SK-N-SH (cell line): ENCODE data around the gene LRRC42.

Source experiments
- CTCF ChIP-seq: fragments of 200-600 bp; sonication (generic); IDR thresholded peaks from 2 replicates; pipeline ENCODE4 v1.6.1; 2017; ENCODE audit warnings: antibody characterized with exemption, mild to moderate bottlenecking, moderate library complexity
- ELF1 ChIP-seq: IDR thresholded peaks from 2 replicates; pipeline ENCODE4 v1.4.0; 2012
- FOXM1 ChIP-seq: IDR thresholded peaks from 2 replicates; pipeline ENCODE4 v1.4.0; 2012; ENCODE audit warnings: low read depth, mild to moderate bottlenecking
- GATA2 ChIP-seq: sonication (generic); formaldehyde crosslinking; IDR thresholded peaks from 2 replicates; pipeline ENCODE4 v1.5.0; 2020; ENCODE audit warnings: mild to moderate bottlenecking, missing genetic modification reagents
- JUND ChIP-seq: IDR thresholded peaks from 2 replicates; pipeline ENCODE4 v1.4.0; 2012
- MXI1 ChIP-seq: IDR thresholded peaks from 2 replicates; pipeline ENCODE4 v1.6.1; 2012; ENCODE audit warnings: mild to moderate bottlenecking, low read depth, low read length, improper control_type of control experiment
- NRF1 ChIP-seq: IDR thresholded peaks from 2 replicates; pipeline ENCODE4 v1.6.1; 2012; ENCODE audit warnings: low read depth, mild to moderate bottlenecking, low read length

- TF ChIP-seq CTCF: no peak
- TF ChIP-seq GATA2: no peak
- TF ChIP-seq JUND: no peak
- TF ChIP-seq MXI1: no peak
- TF ChIP-seq FOXM1: no peak
- TF ChIP-seq ELF1: no peak
- TF ChIP-seq NRF1: no peak
These were observed 38.6 kb downstream of the LRRC42 start for GRCh38 chr1:53984726-53985125.
